ENCODE data around the gene FAHD2A.
A peak's percentile ranks its signal among the peaks of the same experiment; 100 is the strongest.

The FAHD2A gene

DNA sequence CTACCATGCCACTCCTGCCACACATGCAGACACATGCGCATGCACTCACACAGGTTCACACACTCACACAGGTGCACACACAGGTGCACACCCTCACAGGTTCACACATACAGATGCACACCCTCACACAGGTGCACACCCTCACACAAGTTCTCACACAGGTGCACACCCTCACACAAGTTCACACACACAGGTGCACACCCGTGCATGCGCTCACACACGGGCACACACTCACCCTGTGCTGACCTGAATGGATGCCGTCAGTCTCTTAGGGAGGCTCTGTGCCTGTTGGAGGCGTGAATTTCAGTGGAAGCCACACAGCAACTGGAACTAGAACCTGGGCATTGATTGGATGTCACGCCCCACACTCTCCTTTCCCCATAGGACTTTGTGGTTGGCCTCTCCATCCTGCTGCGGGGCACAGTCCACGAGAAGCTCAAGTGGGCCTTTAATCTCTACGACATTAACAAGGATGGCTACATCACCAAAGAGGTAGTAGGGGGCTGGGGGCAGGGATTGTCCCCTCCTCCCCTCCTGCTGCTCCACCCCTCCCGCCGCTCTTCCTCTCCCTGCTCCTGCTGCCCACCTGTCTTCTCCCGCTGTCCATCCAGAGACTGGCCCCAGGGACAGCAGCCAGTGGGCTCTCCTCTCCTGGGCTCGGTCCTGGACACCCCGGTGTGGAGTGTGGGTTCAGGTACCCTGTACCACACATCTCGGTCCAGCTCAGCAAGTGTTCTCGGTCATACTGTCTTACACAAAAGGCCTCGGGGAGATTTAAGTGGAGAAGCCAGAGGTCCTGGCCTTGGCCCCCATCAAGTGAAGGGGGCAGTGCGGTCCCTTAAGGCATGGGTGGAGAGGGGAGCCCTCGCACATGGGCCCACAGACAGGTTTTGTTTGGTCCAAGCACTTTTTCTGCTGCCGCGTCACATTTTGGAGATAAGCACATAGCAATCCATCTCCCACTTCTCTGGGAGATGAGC is 21.0 kb upstream of the FAHD2A start:
- Histone ChIP-seq H3K27me3 (ENCODE audit: low read depth) (no peaks in the 10 kb centered on the region), H3K4me3 (no peak overlapping the region), H3K4me1 (no peaks in the 10 kb centered on the region), H3K36me3 (replicated peaks) (no peaks in the 10 kb centered on the region), H3K9me3 (no peaks in the 10 kb centered on the region)
- peak in 1 of 2 experiments; percentile 1 for DNase-seq (ENCODE audit: low spot score in 2 of 2)
- in situ Hi-C loops (cut with MboI; ENCODE audit: low sequenced_read_pairs) = no loop called here

GRCh38 chr2:95382192-95382591 is 20.3 kb upstream of the FAHD2A start:
- H3K9me3 ChIP-seq = no peaks in the 10 kb centered on the region
- no peak overlapping the region for H3K4me3 ChIP-seq
- no peaks in the 10 kb centered on the region for H3K36me3 ChIP-seq (replicated peaks)
- H3K27me3 ChIP-seq (ENCODE audit: low read depth) = no peaks in the 10 kb centered on the region
- in situ Hi-C loops (cut with MboI; ENCODE audit: low sequenced_read_pairs) = no loop called here
- no peaks in the 10 kb centered on the region for H3K4me1 ChIP-seq
- no peak for DNase-seq (ENCODE audit: low spot score in 2 of 2)

DNA sequence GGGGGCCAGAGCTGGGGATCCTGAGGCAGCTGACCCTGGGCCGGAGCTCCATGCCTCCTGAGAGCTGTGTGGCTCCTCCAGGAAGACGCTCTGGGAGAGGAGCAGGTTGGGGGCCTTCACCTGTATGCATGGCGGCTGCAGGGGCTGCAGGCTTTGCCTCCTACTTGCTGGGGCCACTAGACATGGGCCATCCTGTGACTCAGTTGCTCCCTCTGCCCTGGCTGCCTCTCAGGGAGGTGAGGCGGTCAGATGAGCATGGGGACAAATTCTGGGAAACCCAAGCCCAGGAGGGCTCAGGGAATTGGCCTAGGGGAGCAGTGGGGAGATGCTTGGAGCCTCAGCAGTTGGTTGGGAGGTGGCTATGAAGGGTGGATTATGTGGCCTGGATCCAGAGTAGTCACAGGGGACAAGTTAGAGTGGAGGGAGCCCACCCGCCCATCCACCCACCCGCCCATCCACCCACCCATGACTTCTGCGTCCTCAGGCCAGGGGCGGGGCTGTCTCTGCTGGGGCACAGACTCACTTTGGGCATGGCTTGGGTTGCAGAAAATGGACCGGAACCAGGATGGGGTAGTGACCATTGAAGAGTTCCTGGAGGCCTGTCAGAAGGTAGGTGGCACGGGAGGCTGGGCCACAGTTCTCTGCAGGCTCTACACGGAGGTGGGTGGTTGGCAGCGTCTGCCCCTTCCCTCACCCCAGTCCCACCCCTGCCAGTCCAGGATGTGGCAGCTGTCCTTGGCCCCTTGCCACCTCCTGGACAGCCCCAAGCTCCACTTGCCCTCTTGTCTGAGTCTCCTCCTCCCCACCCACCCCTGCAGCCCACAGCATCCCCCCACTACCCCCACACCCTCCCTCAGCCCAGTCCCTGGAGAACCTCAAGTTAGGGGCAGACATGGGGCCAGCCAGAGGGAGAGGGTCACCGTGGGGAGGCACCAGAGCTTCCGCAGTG is 19.5 kb upstream of the FAHD2A start:
- DNase-seq (ENCODE audit: low spot score in 2 of 2) = no peak
- Histone ChIP-seq H3K4me3 (no peak overlapping the region), H3K36me3 (replicated peaks) (no peaks in the 10 kb centered on the region), H3K4me1 (no peaks in the 10 kb centered on the region), H3K27me3 (ENCODE audit: low read depth) (no peaks in the 10 kb centered on the region), H3K9me3 (no peaks in the 10 kb centered on the region)
- in situ Hi-C loops (cut with MboI; ENCODE audit: low sequenced_read_pairs) = no loop called here

DNA sequence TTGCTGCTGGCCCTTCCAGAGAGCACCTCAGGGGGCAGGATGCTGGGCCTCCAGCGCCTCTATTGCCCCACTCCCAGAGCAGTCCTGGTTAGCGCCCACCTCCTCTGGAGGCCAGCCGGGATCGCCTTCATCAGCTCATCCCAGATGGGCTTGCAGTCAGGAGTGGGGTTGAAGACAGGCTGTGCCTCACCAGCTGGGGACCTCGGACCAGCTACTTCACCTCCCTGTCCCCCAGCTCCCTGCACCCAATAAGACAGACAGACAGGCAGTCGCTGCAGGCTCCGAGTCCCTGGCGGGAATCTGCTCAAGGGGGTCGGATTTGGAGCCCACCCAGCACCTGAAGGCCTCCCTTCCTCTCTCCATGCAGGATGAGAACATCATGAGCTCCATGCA is 18.9 kb upstream of the FAHD2A start:
- Histone ChIP-seq H3K36me3 (replicated peaks) (no peaks in the 10 kb centered on the region), H3K4me1 (no peaks in the 10 kb centered on the region), H3K9me3 (no peaks in the 10 kb centered on the region), H3K27me3 (ENCODE audit: low read depth) (no peaks in the 10 kb centered on the region), H3K4me3 (no peak overlapping the region)
- in situ Hi-C loops (cut with MboI; ENCODE audit: low sequenced_read_pairs) = no loop called here
- DNase-seq (ENCODE audit: low spot score in 2 of 2) = no peak

GRCh38 chr2:95384854-95385569 is 17.5 kb upstream of the FAHD2A start:
- in situ Hi-C loops (cut with MboI; ENCODE audit: low sequenced_read_pairs) = no loop called here

DNA sequence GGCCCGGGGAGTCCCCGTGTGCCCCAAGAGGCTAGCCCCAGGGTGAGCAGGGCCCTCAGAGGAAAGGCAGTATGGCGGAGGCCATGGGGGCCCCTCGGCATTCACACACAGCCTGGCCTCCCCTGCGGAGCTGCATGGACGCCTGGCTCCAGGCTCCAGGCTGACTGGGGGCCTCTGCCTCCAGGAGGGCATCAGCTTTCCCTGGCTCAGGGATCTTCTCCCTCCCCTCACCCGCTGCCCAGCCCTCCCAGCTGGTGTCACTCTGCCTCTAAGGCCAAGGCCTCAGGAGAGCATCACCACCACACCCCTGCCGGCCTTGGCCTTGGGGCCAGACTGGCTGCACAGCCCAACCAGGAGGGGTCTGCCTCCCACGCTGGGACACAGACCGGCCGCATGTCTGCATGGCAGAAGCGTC is 16.9 kb upstream of the FAHD2A start:
- Histone ChIP-seq H3K27me3 (ENCODE audit: low read depth) (no peaks in the 10 kb centered on the region), H3K36me3 (replicated peaks) (no peaks in the 10 kb centered on the region), H3K4me1 (no peaks in the 10 kb centered on the region), H3K9me3 (no peaks in the 10 kb centered on the region), H3K4me3 (no peak overlapping the region)
- DNase-seq (ENCODE audit: low spot score in 2 of 2) = no peak
- in situ Hi-C loops (cut with MboI; ENCODE audit: low sequenced_read_pairs) = no loop called here

More at GRCh38 chr2:95384854-95385569, 17.5 kb upstream of the FAHD2A start:
- no peaks in the 10 kb centered on the region for H3K9me3 ChIP-seq
- no peaks in the 10 kb centered on the region for H3K4me1 ChIP-seq
- no peaks in the 10 kb centered on the region for H3K27me3 ChIP-seq (ENCODE audit: low read depth)
- no peaks in the 10 kb centered on the region for H3K36me3 ChIP-seq (replicated peaks)
- H3K4me3 ChIP-seq = no peak overlapping the region
- peak in 1 of 2 experiments; percentile 44 for DNase-seq (ENCODE audit: low spot score in 2 of 2)

GRCh38 chr2:95386031-95386430 is 16.5 kb upstream of the FAHD2A start:
- no peak for DNase-seq (ENCODE audit: low spot score in 2 of 2)
- in situ Hi-C loops (cut with MboI; ENCODE audit: low sequenced_read_pairs) = no loop called here
- H3K27me3 ChIP-seq (ENCODE audit: low read depth) = no peaks in the 10 kb centered on the region
- no peaks in the 10 kb centered on the region for H3K36me3 ChIP-seq (replicated peaks)
- H3K9me3 ChIP-seq = no peaks in the 10 kb centered on the region
- H3K4me3 ChIP-seq = no peak overlapping the region
- H3K4me1 ChIP-seq = no peaks in the 10 kb centered on the region

GRCh38 chr2:95387358-95387757 is 15.2 kb upstream of the FAHD2A start:
- DNase-seq (ENCODE audit: low spot score in 2 of 2) = no peak
- H3K4me1 ChIP-seq = no peaks in the 10 kb centered on the region
- no peak overlapping the region for H3K4me3 ChIP-seq
- no peaks in the 10 kb centered on the region for H3K9me3 ChIP-seq
- H3K27me3 ChIP-seq (ENCODE audit: low read depth) = no peaks in the 10 kb centered on the region
- H3K36me3 ChIP-seq (replicated peaks) = no peaks in the 10 kb centered on the region
- in situ Hi-C loops (cut with MboI; ENCODE audit: low sequenced_read_pairs) = no loop called here

- DNase-seq (ENCODE audit: low spot score in 2 of 2) = no peak
- Histone ChIP-seq H3K36me3 (replicated peaks) (no peaks in the 10 kb centered on the region), H3K27me3 (ENCODE audit: low read depth) (no peaks in the 10 kb centered on the region), H3K4me3 (no peak overlapping the region), H3K9me3 (no peaks in the 10 kb centered on the region), H3K4me1 (no peaks in the 10 kb centered on the region)
- in situ Hi-C loops (cut with MboI; ENCODE audit: low sequenced_read_pairs) = no loop called here
These were observed 14.3 kb upstream of the FAHD2A start for GRCh38 chr2:95388091-95388692.

DNA sequence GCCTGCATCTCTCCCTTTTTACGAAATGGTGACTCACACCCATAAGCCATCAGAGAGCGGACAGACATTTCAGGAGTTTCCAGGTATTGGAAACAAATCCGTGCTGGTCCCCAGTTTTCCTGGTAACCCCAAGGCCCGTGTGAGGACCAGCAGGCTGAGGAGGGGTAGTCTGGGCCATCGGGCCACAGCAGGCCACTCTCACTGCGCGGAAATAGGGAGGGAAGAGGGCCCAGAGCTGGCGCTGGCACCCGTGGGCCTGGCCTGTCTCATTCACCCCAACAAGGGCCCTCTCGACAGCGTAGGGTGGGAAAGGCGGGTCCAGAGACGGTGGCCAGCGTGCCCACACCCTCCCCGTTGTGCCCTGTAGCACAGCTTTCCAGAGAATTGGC is 13.7 kb upstream of the FAHD2A start:
- H3K4me3 ChIP-seq = no peak overlapping the region
- in situ Hi-C loops (cut with MboI; ENCODE audit: low sequenced_read_pairs) = no loop called here
- no peaks in the 10 kb centered on the region for H3K9me3 ChIP-seq
- H3K36me3 ChIP-seq (replicated peaks) = no peaks in the 10 kb centered on the region
- H3K4me1 ChIP-seq = no peaks in the 10 kb centered on the region
- H3K27me3 ChIP-seq (ENCODE audit: low read depth) = no peaks in the 10 kb centered on the region
- no peak for DNase-seq (ENCODE audit: low spot score in 2 of 2)

- Histone ChIP-seq H3K27me3 (ENCODE audit: low read depth) (no peaks in the 10 kb centered on the region), H3K9me3 (no peaks in the 10 kb centered on the region), H3K36me3 (replicated peaks) (no peaks in the 10 kb centered on the region), H3K4me1 (no peaks in the 10 kb centered on the region), H3K4me3 (no peak overlapping the region)
- peak; percentile 63 to 75 for DNase-seq (ENCODE audit: low spot score in 2 of 2)
- in situ Hi-C loops (cut with MboI; ENCODE audit: low sequenced_read_pairs) = no loop called here
These were observed 13.0 kb upstream of the FAHD2A start for GRCh38 chr2:95389245-95390119.

DNA sequence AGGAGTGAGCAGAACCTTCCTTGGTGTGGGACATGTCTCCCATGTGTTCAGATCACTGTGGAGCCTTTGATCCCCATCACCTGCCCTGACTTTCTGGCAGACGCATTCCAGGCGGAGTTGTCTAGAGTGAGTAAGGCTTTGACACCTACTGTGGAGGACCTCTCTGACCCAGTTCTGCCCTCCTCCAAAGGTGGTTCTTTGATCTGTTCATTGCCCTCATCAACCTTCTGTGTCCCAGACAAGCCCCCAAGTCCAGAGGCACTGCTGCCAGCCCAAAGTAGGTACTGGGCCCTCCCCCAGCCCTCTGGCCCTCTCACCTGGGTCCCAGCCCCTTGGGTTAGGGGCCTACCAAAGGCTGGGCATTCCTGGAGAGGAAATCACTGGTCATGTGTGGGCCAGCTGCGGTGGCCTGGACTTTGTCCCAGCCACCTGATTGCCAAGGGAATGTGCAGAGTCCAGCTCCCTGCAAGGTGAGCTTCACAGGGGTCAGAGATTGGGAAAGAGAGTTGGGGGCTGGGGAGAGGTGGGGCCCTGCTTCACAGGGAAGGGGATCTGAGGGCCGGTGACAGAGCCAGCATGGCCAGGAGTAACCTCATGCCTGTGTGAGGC is 12.1 kb upstream of the FAHD2A start:
- Histone ChIP-seq H3K27me3 (ENCODE audit: low read depth) (no peaks in the 10 kb centered on the region), H3K9me3 (no peaks in the 10 kb centered on the region), H3K4me3 (no peak overlapping the region), H3K4me1 (no peaks in the 10 kb centered on the region), H3K36me3 (replicated peaks) (no peaks in the 10 kb centered on the region)
- in situ Hi-C loops (cut with MboI; ENCODE audit: low sequenced_read_pairs) = no loop called here
- DNase-seq (ENCODE audit: low spot score in 2 of 2) = no peak
